ENCODE results near the gene TMEM63A. TPM values are rescaled to one million over a fixed set of nuclear protein-coding genes. Genes with fewer than 3 reads are reported as not detected.

TMEM63A gene
- total RNA-seq, 1 experiment from 2014 or later = 47.5 TPM

GRCh38 chr1:225881081-225881958, 860 bp downstream of the TMEM63A start:
- H2AFZ ChIP-seq (ENCODE audit: low read length) = peak overlapping the region; percentile 71
- H3K9ac ChIP-seq (ENCODE audit: low read length) = peak overlapping the region; percentile 97
- ChIA-PET POLR2A (ENCODE audit: unreplicated experiment) (interaction anchor here (0.6 to 1.2 kb wide), 8 partner anchors 10 to 421 kb away, joined by 3 to 16 read pairs (median 4); no protein-coding TSS in a partner anchor), CTCF (interaction anchor here (0.8 to 1.6 kb wide), 3 partner anchors 9 to 106 kb away, joined by 3 to 9 read pairs (median 5); no protein-coding TSS in a partner anchor)
- H3K27ac ChIP-seq (ENCODE audit: low read length) = peak overlapping the region; percentile 98
- peaks cover 4% of the 10 kb centered on the region for H3F3A ChIP-seq (ENCODE audit: low read length, unreplicated experiment)
- ATAC-seq = peak; percentile 54
- H3K9me2 ChIP-seq (replicated peaks; ENCODE audit: low read length) = no peaks in the 10 kb centered on the region
- H3K79me2 ChIP-seq (ENCODE audit: low read length) = peaks cover 67% of the 10 kb centered on the region
- peak; percentile 91 for DNase-seq
- H3K4me1 ChIP-seq (ENCODE audit: insufficient read depth, low read length) = peaks cover 63% of the 10 kb centered on the region
- peaks cover 13% of the 10 kb centered on the region for H3K36me3 ChIP-seq (ENCODE audit: low read depth, low read length)
- H3K4me3 ChIP-seq (ENCODE audit: low read length) = peak overlapping the region; percentile 96
- H3K9me3 ChIP-seq (ENCODE audit: low read length) = no peaks in the 10 kb centered on the region
- TF ChIP-seq EZH2phosphoT487 (IDR thresholded peaks at IDR 0.05; ENCODE audit: borderline replicate concordance, low read length) (no peak), CTCF (conservative IDR thresholded peaks at IDR 0.05; ENCODE audit: low read depth, low read length) (no peak), EZH2 (IDR thresholded peaks at IDR 0.05; ENCODE audit: low read length, unreplicated experiment) (no peak)
- H4K20me1 ChIP-seq (ENCODE audit: low read length) = peaks cover 23% of the 10 kb centered on the region; the same call in 1 of the 2 replicates
- intact Hi-C loops (cut with micrococcal nuclease) = loop anchor here (1.0 to 5.0 kb wide), 3 partner anchors 15 to 104 kb away; partner anchors contain the start of gene SRP9
- no peaks in the 10 kb centered on the region for H3K27me3 ChIP-seq (ENCODE audit: low read length)
- peak overlapping the region; percentile 93 for H3K4me2 ChIP-seq (ENCODE audit: low read length)
- BruUV-seq (replicated peaks) = TSS peak; percentile 41

- intact Hi-C loops (cut with micrococcal nuclease) = loop anchor here (1.0 to 5.0 kb wide), 3 partner anchors 14 to 103 kb away; partner anchors contain the start of gene SRP9
- peak overlapping the region; percentile 97 for H3K9ac ChIP-seq (ENCODE audit: low read length)
- peak overlapping the region; percentile 93 for H3K4me2 ChIP-seq (ENCODE audit: low read length)
- ATAC-seq (no peak), DNase-seq (no peak)
- no peaks in the 10 kb centered on the region for H3K9me2 ChIP-seq (replicated peaks; ENCODE audit: low read length)
- H3F3A ChIP-seq (ENCODE audit: low read length, unreplicated experiment) = peaks cover 4% of the 10 kb centered on the region
- peaks cover 15% of the 10 kb centered on the region for H3K36me3 ChIP-seq (ENCODE audit: low read depth, low read length)
- peak overlapping the region; percentile 96 for H3K4me3 ChIP-seq (ENCODE audit: low read length)
- peaks cover 65% of the 10 kb centered on the region for H3K4me1 ChIP-seq (ENCODE audit: insufficient read depth, low read length)
- no peak overlapping the region for H2AFZ ChIP-seq (ENCODE audit: low read length)
- H3K27me3 ChIP-seq (ENCODE audit: low read length) = no peaks in the 10 kb centered on the region
- ChIA-PET POLR2A (ENCODE audit: unreplicated experiment) (interaction anchor here (0.5 to 1.1 kb wide), 4 partner anchors 9 to 295 kb away, joined by 3 to 16 read pairs (median 6); no protein-coding TSS in a partner anchor), CTCF (interaction anchor here (0.8 kb wide), 1 partner anchor 9 kb away, joined by 5 read pairs; no protein-coding TSS in a partner anchor)
- no TSS peak for BruUV-seq (replicated peaks)
- H3K79me2 ChIP-seq (ENCODE audit: low read length) = peaks cover 69% of the 10 kb centered on the region
- TF ChIP-seq EZH2phosphoT487 (IDR thresholded peaks at IDR 0.05; ENCODE audit: borderline replicate concordance, low read length) (no peak), EZH2 (IDR thresholded peaks at IDR 0.05; ENCODE audit: low read length, unreplicated experiment) (no peak)
- H3K9me3 ChIP-seq (ENCODE audit: low read length) = no peaks in the 10 kb centered on the region
- peaks cover 23% of the 10 kb centered on the region; the same call in 1 of the 2 replicates for H4K20me1 ChIP-seq (ENCODE audit: low read length)
- H3K27ac ChIP-seq (ENCODE audit: low read length) = peak overlapping the region; percentile 98
Observed at GRCh38 chr1:225880636-225881035, 1.5 kb downstream of the TMEM63A start.

GRCh38 chr1:225880222-225880588, 2.0 kb downstream of the TMEM63A start:
- peaks cover 23% of the 10 kb centered on the region; the same call in 1 of the 2 replicates for H4K20me1 ChIP-seq (ENCODE audit: low read length)
- DNase-seq = no peak
- intact Hi-C loops (cut with micrococcal nuclease) = loop anchor here (5.0 kb wide), 1 partner anchor 103 kb away; the partner anchor contains the start of gene SRP9
- ATAC-seq = no peak
- H3K27ac ChIP-seq (ENCODE audit: low read length) = peak overlapping the region; percentile 98
- H2AFZ ChIP-seq (ENCODE audit: low read length) = no peak overlapping the region
- ChIA-PET CTCF (interaction anchor here (0.8 kb wide), 1 partner anchor 8 kb away, joined by 5 read pairs; no protein-coding TSS in a partner anchor), POLR2A (ENCODE audit: unreplicated experiment) (interaction anchor here (0.5 to 0.6 kb wide), 3 partner anchors 52 to 294 kb away, joined by 3 to 7 read pairs (median 4); no protein-coding TSS in a partner anchor)
- no peak for TF ChIP-seq EZH2phosphoT487 (IDR thresholded peaks at IDR 0.05; ENCODE audit: borderline replicate concordance, low read length)
- TF ChIP-seq CTCF (conservative IDR thresholded peaks at IDR 0.05; ENCODE audit: low read depth, low read length) = no peak
- no peak for TF ChIP-seq EZH2 (IDR thresholded peaks at IDR 0.05; ENCODE audit: low read length, unreplicated experiment)
- H3K4me2 ChIP-seq (ENCODE audit: low read length) = peak overlapping the region; percentile 93
- peaks cover 4% of the 10 kb centered on the region for H3F3A ChIP-seq (ENCODE audit: low read length, unreplicated experiment)
- H3K79me2 ChIP-seq (ENCODE audit: low read length) = peaks cover 70% of the 10 kb centered on the region
- BruUV-seq (replicated peaks) = no TSS peak
- H3K9me3 ChIP-seq (ENCODE audit: low read length) = no peaks in the 10 kb centered on the region
- peaks cover 15% of the 10 kb centered on the region for H3K36me3 ChIP-seq (ENCODE audit: low read depth, low read length)
- peaks cover 68% of the 10 kb centered on the region for H3K4me1 ChIP-seq (ENCODE audit: insufficient read depth, low read length)
- no peaks in the 10 kb centered on the region for H3K27me3 ChIP-seq (ENCODE audit: low read length)
- H3K9ac ChIP-seq (ENCODE audit: low read length) = peak overlapping the region; percentile 97
- H3K9me2 ChIP-seq (replicated peaks; ENCODE audit: low read length) = no peaks in the 10 kb centered on the region
- H3K4me3 ChIP-seq (ENCODE audit: low read length) = peak overlapping the region; percentile 96
